Ascending aorta (tissue), 2 donors: ENCODE data around the gene FARP1. TPM values are rescaled to one million over a fixed set of nuclear protein-coding genes. Genes with fewer than 3 reads are reported as not detected.
A peak's percentile ranks its signal among the peaks of the same experiment; 100 is the strongest.
"Not testable (repeated sequence)": the region's sequence is repeated elsewhere in the genome, so short reads cannot be mapped to it uniquely, and the experiment has no call there.

Source experiments
- DNase-seq, 2 donors: peaks; one replicate each; pipeline ENCODE4 v3.0.0-alpha.2; 2019; ENCODE audit warnings: low spot score in 2 of 2
- H3K27ac ChIP-seq, 2 donors: fragments of 200-600 bp; sonication (generic); one replicate each; pipeline ENCODE4 v1.5.1; 2016 to 2017; ENCODE audit warnings: mild to moderate bottlenecking in 1 of 2
- H3K27me3 ChIP-seq: fragments of 200-600 bp; sonication (generic); one replicate; pipeline ENCODE4 v1.5.1; 2017
- H3K36me3 ChIP-seq, 2 donors: fragments of 200-600 bp; sonication (generic); one replicate each; pipeline ENCODE4 v1.5.1; 2016
- H3K4me1 ChIP-seq, 2 donors: fragments of 200-600 bp; sonication (generic); one replicate each; pipeline ENCODE4 v1.5.1; 2016 to 2017; ENCODE audit warnings: mild to moderate bottlenecking in 1 of 2
- H3K4me3 ChIP-seq, 2 donors: fragments of 200-600 bp; sonication (generic); one replicate each; pipeline ENCODE4 v1.5.1; 2016 to 2017; ENCODE audit warnings: mild to moderate bottlenecking in 1 of 2
- H3K9me3 ChIP-seq, 2 donors: fragments of 200-600 bp; sonication (generic); one replicate each; pipeline ENCODE4 v1.5.1; 2016
- intact Hi-C: fragments of 100-400 bp; cut with DNase I; formaldehyde crosslinking; loops from one replicate; pipeline ENCODE4 v1.15.1; 2023
- total RNA-seq: library from RNA; depleted of rRNA; stranded (reverse); fragments of >200 nt; gene quantifications from one replicate; pipeline ENCODE4 v1.1.0, GENCODE V29; 2016
- TF ChIP-seq, protein P1 (sequence below), 3 experiments: fragments of 200-600 bp in 2 of 3; fragments of 450-650 bp in 1 of 3; sonication (generic) in 2 of 3; IDR thresholded peaks; one replicate each; pipeline ENCODE4 v1.5.1; 2016 to 2019; ENCODE audit warnings: antibody characterized with exemption in 3 of 3, mild to moderate bottlenecking in 1 of 3, moderate library complexity in 1 of 3

The FARP1 gene
- total RNA-seq, 1 donor from 2014 or later, result 80.8 TPM

DNA sequence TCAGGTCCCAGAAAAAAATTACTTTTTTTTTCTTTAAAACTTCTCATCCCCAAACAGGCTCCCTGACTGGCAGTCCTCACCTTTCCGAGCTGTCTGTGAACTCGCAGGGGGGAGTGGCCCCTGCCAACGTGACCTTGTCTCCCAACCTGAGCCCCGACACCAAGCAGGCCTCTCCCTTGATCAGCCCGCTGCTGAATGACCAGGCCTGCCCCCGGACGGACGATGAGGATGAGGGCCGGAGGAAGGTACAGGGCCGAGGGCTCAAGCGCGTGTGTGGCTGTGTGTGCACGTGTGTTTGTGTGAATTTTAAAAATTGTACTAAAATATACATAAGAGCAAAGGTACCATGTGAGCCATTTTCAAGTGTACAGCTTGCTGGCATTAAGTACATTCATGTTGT, 266.4 kb downstream of the FARP1 start:
- no peak overlapping the region for H3K27ac ChIP-seq
- H3K4me1 ChIP-seq, result no peaks in the 10 kb centered on the region
- no peaks in the 10 kb centered on the region for H3K36me3 ChIP-seq
- peak in 1 of 2 donors; percentile 60 for DNase-seq
- no peaks in the 10 kb centered on the region for H3K9me3 ChIP-seq
- intact Hi-C loops, result no loop called here
- no peaks in the 10 kb centered on the region for H3K27me3 ChIP-seq
- TF ChIP-seq, protein P1, sequence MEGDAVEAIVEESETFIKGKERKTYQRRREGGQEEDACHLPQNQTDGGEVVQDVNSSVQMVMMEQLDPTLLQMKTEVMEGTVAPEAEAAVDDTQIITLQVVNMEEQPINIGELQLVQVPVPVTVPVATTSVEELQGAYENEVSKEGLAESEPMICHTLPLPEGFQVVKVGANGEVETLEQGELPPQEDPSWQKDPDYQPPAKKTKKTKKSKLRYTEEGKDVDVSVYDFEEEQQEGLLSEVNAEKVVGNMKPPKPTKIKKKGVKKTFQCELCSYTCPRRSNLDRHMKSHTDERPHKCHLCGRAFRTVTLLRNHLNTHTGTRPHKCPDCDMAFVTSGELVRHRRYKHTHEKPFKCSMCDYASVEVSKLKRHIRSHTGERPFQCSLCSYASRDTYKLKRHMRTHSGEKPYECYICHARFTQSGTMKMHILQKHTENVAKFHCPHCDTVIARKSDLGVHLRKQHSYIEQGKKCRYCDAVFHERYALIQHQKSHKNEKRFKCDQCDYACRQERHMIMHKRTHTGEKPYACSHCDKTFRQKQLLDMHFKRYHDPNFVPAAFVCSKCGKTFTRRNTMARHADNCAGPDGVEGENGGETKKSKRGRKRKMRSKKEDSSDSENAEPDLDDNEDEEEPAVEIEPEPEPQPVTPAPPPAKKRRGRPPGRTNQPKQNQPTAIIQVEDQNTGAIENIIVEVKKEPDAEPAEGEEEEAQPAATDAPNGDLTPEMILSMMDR (IDR thresholded peaks at IDR 0.05), result no peak
- H3K4me3 ChIP-seq, result no peak overlapping the region

DNA sequence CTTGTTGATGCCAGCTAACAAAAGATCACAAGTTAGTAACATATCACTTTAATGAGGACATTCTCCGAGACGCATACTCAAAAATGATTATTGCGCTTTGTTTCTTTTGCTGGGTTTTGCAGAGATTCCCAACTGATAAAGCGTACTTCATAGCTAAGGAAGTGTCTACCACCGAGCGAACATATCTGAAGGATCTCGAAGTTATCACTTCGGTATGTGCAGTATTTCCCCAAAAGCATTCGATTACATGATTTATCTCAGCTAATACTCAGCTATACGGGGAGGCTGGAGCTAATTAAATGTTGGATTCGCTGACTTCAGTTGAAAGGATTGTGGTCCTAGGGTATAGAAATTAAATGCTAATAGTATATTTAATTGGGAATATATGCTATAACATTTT, 267.7 kb downstream of the FARP1 start:
- Histone ChIP-seq H3K27ac (no peak overlapping the region), H3K27me3 (no peaks in the 10 kb centered on the region)
- TF ChIP-seq, protein P1 (IDR thresholded peaks at IDR 0.05), result no peak

DNA sequence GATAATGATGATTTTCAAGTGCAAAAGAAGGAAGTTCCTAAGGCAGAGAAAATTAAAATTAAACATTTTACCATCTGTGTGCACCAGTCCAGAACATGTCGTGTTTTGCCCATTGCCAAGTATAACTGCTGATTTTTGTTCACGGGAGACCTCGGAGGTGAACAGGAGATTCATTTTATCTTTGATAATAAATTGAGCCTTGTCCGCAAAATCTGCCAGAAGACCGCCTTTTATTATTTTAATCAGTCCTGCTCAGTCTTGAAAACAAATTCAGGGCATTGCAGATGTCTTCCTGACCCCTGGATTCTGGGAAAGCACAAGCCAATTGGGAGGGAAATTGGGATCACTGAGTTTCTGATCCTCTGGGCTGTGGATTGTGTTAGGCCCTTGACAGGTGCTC, 268.1 kb downstream of the FARP1 start:
- Histone ChIP-seq H3K36me3 (no peaks in the 10 kb centered on the region), H3K4me1 (no peaks in the 10 kb centered on the region), H3K9me3 (no peaks in the 10 kb centered on the region), H3K27me3 (no peaks in the 10 kb centered on the region), H3K27ac (no peak overlapping the region), H3K4me3 (no peak overlapping the region)
- intact Hi-C loops, result no loop called here
- TF ChIP-seq, protein P1 (IDR thresholded peaks at IDR 0.05), result no peak
- DNase-seq, result no peak

More for the DNA sequence above, 267.7 kb downstream of the FARP1 start:
- intact Hi-C loops, result no loop called here
- no peak for DNase-seq
- H3K36me3 ChIP-seq, result no peaks in the 10 kb centered on the region
- no peak overlapping the region for H3K4me3 ChIP-seq
- no peaks in the 10 kb centered on the region for H3K4me1 ChIP-seq
- no peaks in the 10 kb centered on the region for H3K9me3 ChIP-seq

DNA sequence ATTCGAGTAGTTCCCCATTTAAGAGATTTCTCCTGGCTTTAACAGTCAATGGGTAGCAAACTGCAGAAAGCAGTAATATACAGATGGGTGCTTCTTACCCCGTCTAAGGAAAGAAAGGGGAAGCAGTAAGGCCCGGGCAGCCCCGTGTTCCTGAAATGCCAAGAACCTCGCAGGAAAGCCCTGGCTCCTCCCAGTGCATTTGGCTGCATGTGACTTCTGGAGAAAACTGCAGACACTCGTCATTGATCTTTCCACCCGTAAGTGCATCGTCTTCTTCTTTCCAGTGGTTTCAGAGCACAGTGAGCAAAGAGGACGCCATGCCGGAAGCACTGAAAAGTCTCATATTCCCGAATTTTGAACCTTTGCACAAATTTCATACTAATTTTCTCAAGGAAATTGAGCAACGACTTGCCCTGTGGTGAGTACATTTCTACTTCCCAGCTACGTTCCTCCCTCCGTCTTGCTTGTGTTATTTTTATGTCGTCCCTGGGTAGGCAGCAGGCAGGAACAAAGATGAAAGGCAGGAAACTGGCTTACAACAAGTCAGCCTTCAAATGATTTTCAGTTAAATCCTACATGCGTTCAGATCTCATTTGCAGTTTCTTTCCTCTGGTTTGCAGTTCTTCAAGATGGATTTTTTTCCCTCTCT, 268.8 kb downstream of the FARP1 start:
- DNase-seq, result peak; percentile 34 to 71
- TF ChIP-seq, protein P1 (IDR thresholded peaks at IDR 0.05), result no peak
- no peak overlapping the region for H3K27ac ChIP-seq
- H3K27me3 ChIP-seq, result no peaks in the 10 kb centered on the region
- intact Hi-C loops, result no loop called here
- H3K9me3 ChIP-seq, result no peaks in the 10 kb centered on the region
- no peaks in the 10 kb centered on the region for H3K4me1 ChIP-seq
- H3K36me3 ChIP-seq, result no peaks in the 10 kb centered on the region
- H3K4me3 ChIP-seq, result peak overlapping the region in 1 of 2 donors; percentile 20

DNA sequence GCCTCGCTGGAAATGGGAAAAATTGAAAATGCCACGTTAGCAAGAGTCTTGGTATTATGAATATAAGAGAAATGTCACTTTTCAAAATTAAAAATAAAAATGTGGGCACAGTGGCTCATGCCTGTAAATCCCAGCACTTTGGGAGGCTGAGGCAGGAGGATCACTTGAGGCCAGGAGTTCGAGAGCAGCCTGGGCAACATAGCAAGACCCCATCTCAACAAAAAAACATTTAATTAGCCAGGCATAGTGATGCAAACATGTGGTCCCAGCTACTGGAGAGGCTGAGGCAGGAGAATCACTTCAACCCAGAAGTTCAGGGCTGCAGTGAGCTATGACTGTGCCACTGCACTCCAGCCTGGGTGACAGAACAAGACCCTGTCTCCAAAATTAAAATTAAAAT, 270.4 kb downstream of the FARP1 start:
- H3K9me3 ChIP-seq, H3K4me1 ChIP-seq, H3K36me3 ChIP-seq, H3K27ac ChIP-seq, H3K4me3 ChIP-seq, DNase-seq, intact Hi-C loops, H3K27me3 ChIP-seq: not testable (repeated sequence)

DNA sequence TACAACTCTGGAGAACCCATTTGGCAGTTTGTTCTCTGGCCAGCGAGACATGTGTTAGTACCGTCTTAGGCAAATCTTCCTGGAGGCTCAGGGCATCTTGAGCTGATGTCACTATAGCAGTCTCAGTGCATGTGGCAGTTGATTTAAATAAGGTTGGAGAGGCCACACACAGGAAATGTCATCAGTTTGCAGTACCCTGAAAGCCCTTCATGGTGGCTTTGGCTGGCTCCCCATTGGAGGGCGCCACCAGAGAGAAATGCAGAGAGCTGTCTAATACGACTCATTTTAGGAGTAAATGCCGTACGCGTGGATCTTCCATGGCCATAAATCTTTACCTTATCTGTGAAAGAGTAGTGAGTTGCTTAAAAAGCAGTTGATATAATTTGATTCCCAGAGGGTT, 270.9 kb downstream of the FARP1 start:
- Histone ChIP-seq H3K9me3 (no peaks in the 10 kb centered on the region), H3K4me3 (no peak overlapping the region), H3K4me1 (no peaks in the 10 kb centered on the region), H3K27ac (no peak overlapping the region), H3K36me3 (no peaks in the 10 kb centered on the region), H3K27me3 (no peaks in the 10 kb centered on the region)
- TF ChIP-seq, protein P1 (IDR thresholded peaks at IDR 0.05), result no peak
- intact Hi-C loops, result no loop called here
- no peak for DNase-seq
